Activated CD4-positive, alpha-beta T cell treated with anti-CD3 and anti-CD28 coated beads, Interleukin-2, amount 50 U/mL, for 1 hour (primary cell): ENCODE results near the gene TRIM40.

ENCODE experiments used
- DNase-seq: peaks from one replicate; pipeline ENCODE4 v3.0.0-alpha.2; 2020

The TRIM40 gene, protein sequence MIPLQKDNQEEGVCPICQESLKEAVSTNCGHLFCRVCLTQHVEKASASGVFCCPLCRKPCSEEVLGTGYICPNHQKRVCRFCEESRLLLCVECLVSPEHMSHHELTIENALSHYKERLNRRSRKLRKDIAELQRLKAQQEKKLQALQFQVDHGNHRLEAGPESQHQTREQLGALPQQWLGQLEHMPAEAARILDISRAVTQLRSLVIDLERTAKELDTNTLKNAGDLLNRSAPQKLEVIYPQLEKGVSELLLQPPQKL

DNA sequence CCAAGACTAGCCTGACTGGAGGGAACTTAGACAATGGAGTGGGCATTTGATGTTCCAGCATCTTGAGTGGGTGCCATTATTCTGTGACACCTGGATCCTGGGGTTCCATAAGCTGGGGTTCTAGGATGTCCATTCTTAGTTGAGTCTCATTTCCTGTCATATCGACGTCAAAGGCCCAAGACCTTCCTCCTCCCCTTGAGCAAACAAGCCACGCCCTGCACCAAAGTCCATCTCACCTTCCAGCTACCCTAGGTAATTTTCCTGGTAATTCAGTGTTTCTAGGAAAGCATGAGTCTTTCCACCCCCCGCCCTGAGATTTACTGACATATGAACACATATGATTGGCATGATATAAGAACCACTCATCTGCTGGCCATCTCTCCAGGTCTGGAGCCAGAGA lies at the start of gene TRIM40:
Gene TRIM40 (plus strand): TSS at position 384 of the 400 bp plus-strand sequence. CDS start 897 bp downstream, outside the sequence.
- no peak for DNase-seq

DNA sequence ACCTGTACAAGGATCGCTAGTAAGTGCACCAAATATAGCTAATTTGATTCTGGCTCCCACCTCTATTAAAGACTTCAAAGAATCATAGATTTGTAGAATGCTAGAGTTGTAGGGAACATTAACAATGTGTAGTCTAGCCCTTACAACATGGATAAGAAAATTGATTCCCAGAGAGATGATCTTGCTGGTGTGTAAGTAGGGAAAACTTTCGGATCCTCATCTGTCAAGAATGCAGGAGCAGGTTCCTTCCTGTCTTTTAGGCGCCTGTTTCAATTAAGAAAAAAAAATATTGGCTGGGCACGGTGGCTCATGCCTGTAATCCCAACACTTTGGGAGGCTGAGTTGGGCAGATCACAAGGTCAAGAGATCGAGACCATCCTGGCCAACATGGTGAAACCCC lies 48.1 kb upstream of the TRIM40 start:
- DNase-seq, result no peak

DNA sequence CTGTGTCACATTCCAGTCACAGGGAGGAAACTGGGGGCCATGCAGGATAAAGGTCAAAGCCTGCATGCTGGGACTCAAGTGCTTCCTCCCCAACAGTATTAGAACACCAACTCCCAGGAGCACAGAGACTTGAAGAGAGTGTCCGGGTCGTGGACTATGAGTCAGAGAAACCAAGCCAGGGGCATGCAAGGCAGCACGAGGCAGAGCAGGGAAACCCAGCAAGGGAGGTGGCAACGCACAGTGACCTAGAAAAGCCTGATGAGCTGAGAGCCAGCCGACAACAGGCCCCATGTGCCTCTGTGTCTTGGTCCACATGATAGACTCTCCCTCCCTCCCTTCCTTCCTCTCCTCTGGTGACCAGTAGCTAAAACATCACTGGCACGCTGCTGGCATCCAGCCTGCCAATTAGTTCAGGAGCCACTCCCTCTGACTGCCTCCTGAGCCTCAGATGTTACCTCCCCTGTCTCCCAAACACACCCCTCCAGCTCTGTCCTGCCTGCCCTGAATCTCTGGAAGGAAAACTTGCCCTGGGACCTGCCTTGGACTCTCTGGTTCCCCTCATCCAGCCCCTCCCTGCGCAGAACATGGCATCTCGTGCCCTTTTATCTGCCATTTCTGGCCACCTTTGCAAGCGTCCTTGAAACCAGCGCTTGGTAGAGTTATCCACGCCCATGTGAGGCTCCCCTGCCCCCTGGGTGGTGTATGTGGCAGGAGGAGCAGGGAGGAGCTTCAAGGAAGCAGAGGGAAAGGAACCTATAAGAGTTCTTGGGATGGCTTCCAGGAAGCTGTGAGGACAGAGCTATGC lies 44.2 kb upstream of the TRIM40 start:
- no peak for DNase-seq

DNA sequence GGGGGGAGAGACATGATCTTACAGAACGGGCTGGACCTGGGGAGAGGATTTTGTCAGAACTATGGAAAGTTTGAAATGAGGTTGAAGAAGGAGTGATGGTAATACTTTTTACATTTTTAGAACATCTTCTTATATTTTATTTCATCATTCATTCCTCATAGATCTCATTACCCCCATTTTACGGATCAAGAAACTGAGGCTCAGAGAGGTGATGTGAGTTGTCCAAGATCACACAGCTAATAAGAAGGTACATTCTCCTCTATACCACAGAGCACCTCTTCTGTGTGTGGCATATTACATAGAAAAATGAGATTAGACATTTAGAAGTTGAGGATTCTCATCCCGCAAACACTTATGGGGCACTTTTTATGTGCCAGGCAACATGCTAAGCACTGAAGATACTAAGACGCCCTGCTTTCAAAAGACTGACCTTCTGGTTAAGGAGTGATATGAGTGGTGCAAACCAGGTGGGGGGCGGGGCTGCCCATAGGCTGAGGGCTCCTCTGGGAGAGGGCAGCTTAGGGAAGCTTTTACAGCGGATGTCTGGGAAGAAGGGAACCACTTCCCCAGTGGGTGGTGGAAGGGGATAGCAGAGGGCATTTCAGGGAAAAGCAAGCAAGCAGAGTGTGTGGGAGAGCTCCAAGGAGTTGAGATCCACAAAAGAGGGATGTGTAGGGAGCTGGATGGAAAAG lies 42.9 kb upstream of the TRIM40 start:
- no peak for DNase-seq

DNA sequence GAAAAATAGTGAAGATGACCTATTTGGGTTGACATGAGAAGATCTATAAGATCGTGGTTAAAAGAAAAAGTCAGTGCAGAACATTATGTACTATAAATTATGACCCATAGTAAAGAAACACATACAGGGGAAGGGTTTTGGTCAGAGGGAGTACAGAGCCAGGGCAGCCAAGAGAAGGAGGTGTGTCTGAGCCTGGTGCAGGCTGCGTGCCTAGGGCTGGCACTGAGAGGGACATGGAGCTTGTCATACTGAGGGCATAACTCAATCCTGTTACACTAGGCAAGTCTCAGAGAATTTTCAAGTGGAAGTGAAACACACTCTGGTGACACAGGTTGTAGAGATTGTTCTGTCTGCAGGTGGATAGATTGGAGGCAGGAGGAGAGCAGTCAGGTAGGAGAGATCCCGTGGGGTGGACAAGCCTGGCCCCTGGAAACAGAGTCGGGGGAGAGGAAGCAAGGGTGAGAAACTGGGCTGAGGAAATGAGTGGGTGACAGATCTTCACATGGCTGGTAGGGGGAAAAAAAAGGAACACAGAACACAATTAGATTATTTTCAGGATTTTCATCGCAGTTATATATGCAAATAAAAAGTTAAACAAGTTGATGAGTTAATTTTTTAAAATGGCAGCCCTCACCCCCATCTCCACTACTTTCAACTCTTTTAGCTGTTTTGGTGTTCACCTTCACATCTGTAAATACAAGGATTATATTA lies 41.8 kb upstream of the TRIM40 start:
- no peak for DNase-seq

DNA sequence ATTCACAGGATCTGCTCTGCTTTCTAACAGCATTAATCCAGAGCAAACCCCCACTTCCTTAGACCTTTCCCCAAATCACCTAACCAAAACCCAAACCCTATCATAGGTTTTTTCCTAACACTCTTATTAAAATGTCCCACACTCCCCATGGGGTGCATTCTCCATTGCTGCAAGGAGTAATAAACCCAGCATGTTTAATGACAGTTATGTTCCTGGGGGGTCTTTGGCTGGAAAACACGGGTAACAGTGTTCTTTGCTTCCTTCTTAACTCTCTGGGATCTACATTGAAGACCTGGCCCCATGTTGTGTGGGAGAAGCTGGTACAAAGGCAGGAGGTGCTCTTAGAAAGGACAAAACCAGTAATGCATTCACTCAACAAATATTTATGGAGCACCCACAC lies 39.1 kb upstream of the TRIM40 start:
- no peak for DNase-seq

DNA sequence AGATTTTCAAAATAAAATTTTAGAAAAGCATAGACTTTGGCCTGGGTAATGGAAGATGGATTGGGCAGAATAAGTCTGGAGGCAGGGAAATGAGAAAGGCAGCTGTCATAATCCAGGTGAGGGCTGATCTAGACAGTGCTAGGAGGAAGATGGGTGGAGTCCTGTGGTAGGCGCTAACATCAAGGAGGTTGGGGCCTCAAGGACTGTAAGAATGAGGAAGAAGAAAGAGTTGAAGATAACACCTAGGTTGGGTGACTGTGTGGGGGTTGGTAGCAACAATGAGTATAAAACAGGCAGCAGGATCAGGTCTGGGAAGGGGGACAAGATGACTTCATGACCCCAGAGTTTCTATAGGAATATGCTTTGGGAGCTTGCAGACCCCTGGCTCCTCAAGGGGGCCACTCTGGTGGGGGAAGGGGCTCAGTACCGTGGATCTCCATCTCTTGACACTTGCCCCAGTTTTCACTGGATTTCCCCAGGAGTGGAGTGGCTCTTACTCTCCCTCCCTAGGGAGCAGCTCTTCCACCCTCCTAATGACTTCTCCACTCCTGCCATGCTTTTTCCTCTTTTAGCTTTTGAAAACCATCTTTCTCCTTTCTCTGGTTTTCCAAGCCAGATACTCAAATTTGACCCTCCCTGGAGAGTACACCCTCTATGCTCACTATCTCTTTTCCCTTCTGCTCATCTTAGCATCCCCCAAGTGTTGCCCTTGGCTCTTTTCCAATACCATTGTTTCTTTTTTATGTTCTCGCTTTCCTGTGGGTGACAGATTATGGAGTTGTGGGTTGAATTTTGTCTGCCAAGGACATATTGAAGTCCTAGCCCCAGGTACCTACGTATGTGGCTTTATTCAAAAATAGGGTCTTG lies 37.8 kb upstream of the TRIM40 start:
- DNase-seq, result no peak

DNA sequence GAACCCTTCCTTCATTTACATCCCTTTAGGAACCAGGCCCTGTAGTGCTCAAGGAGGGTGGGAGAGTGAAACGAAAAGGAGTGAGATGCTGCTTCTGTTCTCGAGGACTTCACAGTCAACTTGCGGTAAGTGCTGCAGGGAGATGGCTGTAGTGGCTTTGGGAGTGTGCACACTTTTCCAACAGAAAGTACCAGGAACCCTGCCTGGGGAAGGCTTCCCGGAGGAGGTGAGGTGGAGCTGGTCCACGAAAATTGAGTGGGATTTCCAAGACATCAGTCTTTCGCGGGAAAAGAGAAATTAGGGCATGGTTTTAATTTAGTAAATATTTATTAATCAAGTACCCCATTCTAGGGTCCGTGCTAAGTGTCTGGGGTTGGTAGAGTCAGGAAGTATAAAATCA lies 35.8 kb upstream of the TRIM40 start:
- no peak for DNase-seq

GRCh38 chr6:30100585-30101443 lies 35.1 kb upstream of the TRIM40 start:
- peak; percentile 14 for DNase-seq

- peak; percentile 57 for DNase-seq
Measured at GRCh38 chr6:30101444-30102413, 34.2 kb upstream of the TRIM40 start.

- DNase-seq, result no peak
Measured at GRCh38 chr6:30102414-30102969, 33.4 kb upstream of the TRIM40 start.

DNA sequence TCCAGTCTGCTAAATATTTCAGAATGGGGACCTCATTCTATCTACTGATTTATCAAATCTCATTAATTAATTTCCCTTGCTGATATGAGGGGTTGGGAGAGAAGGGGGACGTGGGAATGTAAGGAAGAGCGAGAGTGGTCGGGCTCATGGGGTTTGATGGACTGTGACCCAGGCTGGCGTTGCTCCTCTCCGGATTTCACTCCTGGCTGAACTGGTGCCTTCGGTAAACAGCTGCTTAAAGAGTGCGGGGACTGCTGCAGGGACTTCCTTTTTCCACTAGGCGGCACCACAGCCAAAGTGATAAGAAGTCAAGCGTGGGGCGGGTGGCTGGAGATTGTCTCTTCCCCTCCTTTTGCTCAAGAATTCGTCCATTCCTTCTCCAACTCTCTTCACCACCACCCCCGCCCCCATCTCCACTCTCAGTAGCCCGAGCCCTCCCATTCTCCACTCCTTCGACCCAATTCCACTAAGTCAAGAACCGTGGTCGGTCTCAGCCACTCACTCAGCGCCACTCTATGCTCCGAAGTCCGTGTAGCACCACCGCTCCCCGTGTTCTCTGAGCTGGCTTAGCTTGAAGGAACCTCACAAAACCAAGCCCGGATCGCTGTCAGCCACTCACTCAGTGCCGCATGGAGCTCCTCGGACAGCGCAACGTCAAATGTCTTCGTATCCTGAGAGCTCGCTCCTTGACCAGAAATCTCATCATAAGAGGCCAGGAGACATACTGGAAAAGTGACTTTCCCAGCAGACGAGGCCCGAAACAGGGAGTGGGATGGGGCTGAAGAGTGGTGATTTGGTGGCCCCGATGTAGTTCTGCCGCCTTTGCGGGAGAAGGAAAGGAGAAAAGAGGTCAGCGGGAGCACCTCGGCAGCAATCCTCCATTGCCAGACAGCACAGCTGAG lies 32.7 kb upstream of the TRIM40 start:
- peak; percentile 81 for DNase-seq

DNA sequence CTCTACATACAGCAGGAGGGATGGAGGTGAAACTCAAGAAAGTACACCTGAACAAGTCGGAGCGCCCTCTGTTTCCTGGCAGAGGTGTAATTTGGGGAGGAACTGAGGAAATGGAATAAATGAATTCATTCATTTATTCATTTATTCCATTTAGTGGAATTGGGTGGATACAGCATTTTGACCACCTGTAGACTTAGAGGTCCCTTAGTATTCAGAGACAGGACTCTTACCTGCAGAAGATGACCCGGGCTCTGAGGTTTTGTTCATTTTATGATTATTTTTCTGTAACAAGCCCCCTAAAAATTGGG lies 32.1 kb upstream of the TRIM40 start:
- DNase-seq, result no peak

- no peak for DNase-seq
Measured at GRCh38 chr6:30104661-30105060, 31.3 kb upstream of the TRIM40 start.

DNA sequence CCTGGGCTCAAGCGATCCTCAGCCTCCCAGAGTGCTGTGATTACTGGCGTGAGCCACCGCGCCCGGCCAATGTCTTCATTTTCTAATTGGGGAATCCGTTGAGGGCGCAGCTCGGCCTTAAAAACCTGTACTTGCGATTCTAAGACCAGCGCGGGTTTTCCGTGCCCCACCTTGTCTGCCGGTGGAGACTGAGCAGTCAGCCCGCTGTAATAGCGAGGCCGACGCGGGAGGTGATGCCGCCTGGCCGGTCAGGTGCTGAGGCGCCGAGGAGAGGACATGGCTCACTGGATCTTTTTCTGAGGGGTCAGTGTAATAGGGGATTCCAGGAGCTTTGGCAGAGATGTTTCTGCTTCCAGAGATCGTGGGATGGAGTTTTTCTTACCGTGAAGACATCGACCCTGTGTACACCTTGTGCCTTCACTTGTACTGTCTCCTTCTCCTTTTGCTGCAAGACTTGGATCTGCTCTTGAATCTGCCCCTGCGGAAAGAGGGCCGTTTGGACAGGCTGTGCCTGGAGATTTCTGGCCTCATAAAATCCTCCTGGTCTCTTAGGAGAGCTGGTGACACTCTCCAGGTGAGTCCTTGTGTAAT lies 24.6 kb upstream of the TRIM40 start:
- no peak for DNase-seq

GRCh38 chr6:30112402-30112994 lies 23.4 kb upstream of the TRIM40 start:
- DNase-seq, result no peak

- no peak for DNase-seq
Measured at GRCh38 chr6:30113003-30113759, 22.8 kb upstream of the TRIM40 start, which contains the start of gene TRIM31. Gene TRIM31, minus strand, starts transcription at chr6:30113090. Its CDS starts 285 bp downstream, at chr6:30112805.
